Kidney capillary endothelial cell (primary cell): ENCODE measurements around the gene DIAPH3.

Experiments used
- DNase-seq: peaks from one replicate; pipeline ENCODE4 v3.0.0-alpha.2; 2018; ENCODE audit warnings: low spot score

Gene DIAPH3

GRCh38 chr13:60019119-60019993, 144.4 kb downstream of the DIAPH3 start:
- DNase-seq: no peak

DNA sequence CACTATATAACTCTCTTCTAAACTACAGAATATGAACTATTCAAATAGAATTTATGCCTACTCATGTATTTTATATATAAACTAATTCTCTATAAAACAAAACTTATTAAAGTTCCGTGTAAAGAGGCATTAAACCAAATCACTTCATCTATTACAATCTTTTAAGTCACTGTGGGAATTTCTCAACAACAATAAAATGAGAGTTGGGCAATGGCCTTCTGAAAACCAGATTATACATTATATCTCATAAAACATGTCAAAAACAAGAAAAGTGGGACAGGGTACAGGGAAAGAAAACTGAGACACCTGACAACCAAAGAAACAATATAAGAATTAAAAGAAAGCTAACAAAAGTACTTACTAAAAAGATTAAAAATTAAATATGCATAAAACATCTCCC, 145.2 kb downstream of the DIAPH3 start:
- DNase-seq: no peak

DNA sequence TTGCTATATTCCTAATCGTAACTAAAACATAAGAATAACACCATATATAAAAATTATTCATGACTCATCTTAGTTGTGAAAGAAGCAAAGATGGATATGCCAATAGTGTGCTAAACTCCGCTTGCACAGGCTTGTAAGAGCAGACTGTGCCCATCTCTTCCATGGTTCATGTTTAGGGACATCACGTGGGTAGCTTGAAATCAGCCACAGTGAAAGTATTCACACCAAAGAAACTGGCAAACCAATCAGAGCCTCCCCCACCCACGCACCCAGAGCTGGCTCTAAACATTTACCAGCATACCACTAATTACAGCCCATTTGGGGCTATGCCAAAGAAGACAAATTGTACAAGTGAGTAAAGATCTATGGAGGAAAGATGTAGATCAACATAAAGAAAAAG, 147.5 kb downstream of the DIAPH3 start:
- DNase-seq: no peak

- DNase-seq: no peak
Measured at GRCh38 chr13:60013166-60013565, 150.6 kb downstream of the DIAPH3 start.

GRCh38 chr13:60012488-60012887, 151.2 kb downstream of the DIAPH3 start:
- DNase-seq: no peak

DNA sequence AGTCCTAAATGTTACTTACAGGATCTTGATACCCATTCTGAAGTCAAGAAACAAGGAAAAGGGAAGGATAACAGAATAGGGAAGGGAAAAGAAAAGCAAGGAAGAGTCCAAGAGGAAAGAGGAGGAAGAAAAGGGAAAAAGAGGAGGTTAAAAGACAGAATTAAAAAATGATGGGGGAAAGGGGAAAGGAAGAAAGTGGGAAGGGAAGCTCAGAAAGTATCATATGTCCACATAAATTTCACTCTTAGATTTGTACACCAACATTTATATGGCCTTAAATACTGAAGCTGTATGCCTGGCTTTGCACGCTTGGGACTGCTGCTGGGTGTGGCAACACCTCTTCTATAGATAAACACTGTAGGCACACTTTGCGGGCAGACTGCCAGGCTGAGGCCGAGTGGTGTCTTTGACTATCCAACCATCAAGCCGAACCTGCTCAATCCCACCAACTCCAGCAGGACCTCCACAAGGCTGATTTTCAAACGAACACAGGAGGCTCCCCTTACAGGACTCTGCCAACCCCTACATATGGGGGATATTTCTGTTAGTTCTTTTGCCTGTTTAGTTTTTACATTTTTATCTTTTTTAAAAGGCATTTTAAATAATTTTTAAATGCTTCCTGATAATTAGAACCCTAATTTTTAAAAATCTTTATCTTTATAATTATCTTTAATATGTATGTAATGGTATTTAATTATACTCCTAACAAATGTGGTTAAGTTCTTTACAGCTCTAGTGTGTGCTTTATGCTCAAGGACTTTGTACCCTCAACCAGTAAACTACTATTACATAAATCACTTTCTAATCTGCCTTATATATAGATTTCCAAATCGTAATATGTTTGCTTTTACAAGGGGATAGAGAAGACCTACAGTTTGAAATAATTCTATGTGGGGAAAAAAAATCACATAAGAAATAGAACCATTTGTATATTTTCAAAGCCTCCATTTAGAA, 154.2 kb downstream of the DIAPH3 start:
- no peak for DNase-seq

- no peak for DNase-seq
Measured at GRCh38 chr13:60001889-60002288, 161.8 kb downstream of the DIAPH3 start.

DNA sequence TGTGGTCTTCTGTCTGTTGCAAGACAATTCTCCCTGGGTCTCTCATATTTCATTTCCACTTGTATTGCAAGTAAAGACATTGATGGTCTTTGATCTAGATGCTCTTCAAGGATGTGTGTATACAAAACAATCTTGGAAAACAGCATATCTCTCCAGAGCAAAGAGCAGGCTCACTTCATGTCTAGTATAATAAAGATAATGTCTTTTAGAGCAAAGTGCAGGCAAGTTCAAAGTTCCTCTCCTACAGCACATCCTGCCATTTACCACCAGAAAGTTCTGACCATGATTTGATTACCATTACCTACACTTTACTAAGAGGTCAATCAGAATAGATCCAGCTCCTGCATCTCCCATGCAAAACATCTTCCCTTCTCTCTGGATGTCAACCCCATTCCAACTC, 162.8 kb downstream of the DIAPH3 start:
- DNase-seq: no peak

- DNase-seq: no peak
Measured at GRCh38 chr13:60000081-60000480, 163.6 kb downstream of the DIAPH3 start.

- DNase-seq: no peak
Measured at GRCh38 chr13:59997976-59998375, 165.8 kb downstream of the DIAPH3 start.

DNA sequence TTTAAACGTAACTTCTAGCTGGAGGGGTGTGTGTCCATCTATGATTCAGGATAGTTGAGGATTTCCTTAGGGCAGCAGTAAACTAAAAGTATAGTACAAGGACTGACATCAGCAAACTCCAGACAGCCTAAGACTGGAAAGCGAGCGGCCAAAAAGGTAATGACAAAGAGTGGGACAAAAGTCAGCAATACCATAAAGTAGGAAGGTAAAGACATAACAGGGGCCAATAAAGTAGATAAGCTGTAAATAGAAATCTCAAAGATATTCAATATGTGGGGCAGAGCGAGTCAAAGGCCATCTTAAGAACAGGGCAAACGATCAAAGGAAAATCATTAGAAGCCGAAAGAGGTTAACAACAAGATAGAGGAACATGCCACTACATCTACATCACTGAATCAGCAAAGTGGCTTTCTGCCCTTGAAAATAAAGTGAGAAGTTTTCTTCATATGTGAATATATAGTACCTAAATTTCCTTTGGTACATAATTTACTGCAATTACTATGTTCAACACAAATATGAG, 167.2 kb downstream of the DIAPH3 start:
- no peak for DNase-seq

DNA sequence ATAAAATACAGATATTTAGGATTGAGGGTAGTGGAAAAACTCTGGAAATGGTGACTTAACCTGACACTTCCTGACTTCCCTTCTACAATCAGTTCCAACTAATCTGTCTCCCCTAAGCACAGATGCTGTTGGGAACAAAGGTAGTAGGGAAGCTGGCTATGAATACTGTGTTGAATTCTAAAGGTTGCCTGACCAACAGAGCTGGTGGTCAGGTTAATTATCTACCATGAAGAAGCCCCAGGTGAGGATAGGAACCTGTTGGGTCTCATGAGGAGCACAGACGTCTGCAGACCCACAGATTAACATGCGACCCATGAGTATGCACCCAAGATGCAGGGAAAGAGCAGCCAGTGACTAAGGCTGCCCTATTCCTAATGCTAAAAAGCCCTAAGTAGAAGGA, 172.3 kb downstream of the DIAPH3 start:
- no peak for DNase-seq

- no peak for DNase-seq
Measured at GRCh38 chr13:59982631-59983382, 180.9 kb downstream of the DIAPH3 start.

GRCh38 chr13:59979589-59979988, 184.1 kb downstream of the DIAPH3 start:
- DNase-seq: no peak

DNA sequence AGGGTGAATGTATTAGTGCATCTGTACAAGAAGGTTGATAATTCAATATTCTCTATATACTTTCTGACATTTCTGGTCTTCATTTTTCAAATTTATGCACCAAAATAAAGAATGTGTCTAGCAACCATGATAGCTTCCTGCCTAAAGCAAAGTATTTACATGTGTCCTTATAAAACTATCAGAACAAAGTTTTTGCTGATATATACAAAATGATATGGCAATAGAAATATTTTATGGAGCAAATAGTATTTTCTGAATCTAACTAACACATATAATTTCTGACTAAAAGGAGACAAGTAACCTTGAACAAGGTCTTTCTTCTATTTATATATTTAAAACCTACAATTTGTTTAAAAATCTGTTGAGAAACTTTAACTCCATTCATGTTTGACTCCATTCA, 184.9 kb downstream of the DIAPH3 start:
- DNase-seq: no peak

DNA sequence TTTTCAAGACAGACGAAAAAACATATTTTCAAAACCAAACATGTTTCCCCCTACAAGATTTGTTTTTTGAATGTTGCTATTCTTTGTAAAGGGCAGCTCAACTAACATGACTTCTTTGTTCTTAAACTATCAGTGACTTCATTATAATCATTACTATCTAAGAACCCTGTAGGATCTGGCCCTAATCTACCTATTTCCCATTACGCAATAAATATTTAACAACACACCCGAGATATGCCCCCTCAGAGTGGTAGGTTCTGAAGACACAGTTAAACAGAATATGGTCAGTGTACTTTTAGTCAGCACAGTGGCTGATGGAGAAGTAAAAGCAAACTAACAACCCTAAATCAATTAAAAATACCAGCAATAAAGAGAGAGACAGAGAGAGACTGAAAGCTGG, 186.9 kb downstream of the DIAPH3 start:
- no peak for DNase-seq

GRCh38 chr13:59975807-59976435, 187.8 kb downstream of the DIAPH3 start:
- no peak for DNase-seq

GRCh38 chr13:59970847-59971246, 192.9 kb downstream of the DIAPH3 start:
- no peak for DNase-seq

DNA sequence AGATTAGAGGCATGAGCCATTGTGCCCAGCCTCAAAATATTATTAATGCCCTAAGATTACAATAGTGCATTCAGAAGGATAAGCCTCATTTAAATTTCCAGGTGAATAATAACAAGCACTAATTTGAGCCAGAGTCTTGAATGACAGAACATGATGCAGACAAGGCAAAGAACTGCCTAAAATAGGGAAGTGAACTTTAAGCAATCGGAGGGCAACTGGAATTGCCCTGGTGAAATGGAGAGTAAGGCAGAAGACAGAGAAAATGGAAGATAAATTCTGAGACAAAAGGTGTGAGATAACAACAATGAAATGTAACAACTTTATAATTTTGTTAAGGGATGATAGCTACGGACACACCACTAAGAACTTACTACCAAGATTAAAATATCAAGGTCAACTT, 199.9 kb downstream of the DIAPH3 start:
- DNase-seq: no peak

GRCh38 chr13:59963383-59963782, 200.3 kb downstream of the DIAPH3 start:
- no peak for DNase-seq

- DNase-seq: no peak
Measured at GRCh38 chr13:59962343-59962742, 201.4 kb downstream of the DIAPH3 start.

- no peak for DNase-seq
Measured at GRCh38 chr13:59960683-59961082, 203.0 kb downstream of the DIAPH3 start.
